ENCODE results near the gene CX3CL1.

- TF ChIP-seq CTCF (IDR thresholded peaks at IDR 0.05): no peak
- TF ChIP-seq EZH2 (IDR thresholded peaks at IDR 0.05; ENCODE audit: borderline replicate concordance, insufficient read depth, low read depth, low read length, poor library complexity, severe bottlenecking): no peak
Observed at GRCh38 chr16:57389087-57389468, 16.8 kb downstream of the CX3CL1 start.

All from B cell (primary cell).